NB4 (cell line): Measurements from ENCODE around the gene ZNF711.
"Not testable (repeated sequence)": the region's sequence is repeated elsewhere in the genome, so short reads cannot be mapped to it uniquely, and the experiment has no call there.

Experiments used
- DNase-seq: peaks from one replicate; pipeline ENCODE4 v3.0.0; 2010; ENCODE audit warnings: low read depth
- H3K4me3 ChIP-seq: one replicate; pipeline ENCODE4 v1.5.1; 2011; ENCODE audit warnings: mild to moderate bottlenecking, low read depth, low read length, moderate library complexity
- CTCF ChIP-seq: IDR thresholded peaks from one replicate; pipeline ENCODE4 v1.5.1; 2012; ENCODE audit warnings: low read depth, low read length
- MAX ChIP-seq: IDR thresholded peaks from 2 replicates; pipeline ENCODE4 v1.6.1; 2011; ENCODE audit warnings: low read depth, low read length
- MYC ChIP-seq: IDR thresholded peaks from 2 replicates; pipeline ENCODE4 v1.6.1; 2011; ENCODE audit warnings: low read depth, low read length
- POLR2A ChIP-seq: IDR thresholded peaks from 2 replicates; pipeline ENCODE4 v1.6.1; 2011; ENCODE audit warnings: mild to moderate bottlenecking; ENCODE audit not compliant: insufficient read length; ENCODE audit errors: extremely low read depth

ZNF711 gene

GRCh38 chrX:85303544-85303943, 59.8 kb downstream of the ZNF711 start:
- H3K4me3 ChIP-seq, result no peak overlapping the region
- no peak for TF ChIP-seq MYC
- TF ChIP-seq POLR2A, result no peak
- TF ChIP-seq CTCF, result no peak
- no peak for TF ChIP-seq MAX
- DNase-seq, result no peak

GRCh38 chrX:85309717-85310116, 65.9 kb downstream of the ZNF711 start:
- no peak overlapping the region for H3K4me3 ChIP-seq
- TF ChIP-seq MYC (no peak), MAX (no peak), POLR2A (no peak), CTCF (no peak)
- DNase-seq, result peak; percentile 1

GRCh38 chrX:85311348-85311747, 67.6 kb downstream of the ZNF711 start:
- H3K4me3 ChIP-seq, DNase-seq: not testable (repeated sequence)
